Measurements from ENCODE around the gene ARL5A. TPM values are rescaled to one million over a fixed set of nuclear protein-coding genes. Genes with fewer than 3 reads are reported as not detected.

The ARL5A gene
- total RNA-seq, 2 experiments from 2014 or later, result 54.5 to 54.9 TPM

DNA sequence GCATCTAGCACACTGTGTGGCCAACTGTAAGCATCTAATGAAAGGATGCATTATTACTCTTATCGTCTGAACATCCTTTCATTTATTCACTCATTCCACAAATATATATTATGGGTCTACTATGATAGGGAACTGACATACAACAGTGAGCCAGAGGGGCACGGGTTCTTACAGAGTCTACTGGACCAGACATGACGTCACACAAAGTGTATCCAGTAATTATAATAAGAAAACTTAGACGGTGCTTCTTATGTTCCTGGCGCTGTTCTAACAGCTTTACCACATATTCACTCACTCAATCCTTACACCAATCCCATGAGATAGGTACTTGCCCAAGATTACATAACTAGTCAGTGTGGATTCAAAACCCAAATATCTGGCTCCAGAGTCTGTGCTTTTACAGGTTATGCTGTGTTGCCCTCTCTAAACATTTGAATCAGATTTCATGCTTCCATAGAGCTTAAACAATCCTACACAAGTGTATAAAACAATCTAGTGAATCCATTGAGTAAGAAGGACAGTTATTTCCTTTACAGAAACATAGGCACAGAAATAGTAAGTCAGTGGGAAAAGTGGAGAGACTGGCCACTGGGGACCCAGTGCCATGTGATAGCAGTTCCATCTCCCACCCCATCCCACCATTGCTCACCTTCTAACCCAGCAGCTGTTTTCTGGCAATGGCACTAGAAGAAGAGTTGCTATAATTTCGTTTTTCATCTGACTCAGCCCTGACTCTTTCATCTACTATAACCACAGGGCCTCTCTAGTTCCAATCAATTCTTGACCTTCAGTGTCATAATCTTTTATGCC, 24.2 kb upstream of the ARL5A start:
- POLR2A ChIA-PET, result no interaction called here
- DNase-seq, result no peak
- no peak overlapping the region for H3K27ac Mint-ChIP-seq
- CTCF ChIA-PET, result no interaction called here
- H3K4me1 Mint-ChIP-seq (ENCODE audit: low read depth), result no peaks in the 10 kb centered on the region
- no peak overlapping the region for H3K4me3 Mint-ChIP-seq
- no peak for ATAC-seq
- no peaks in the 10 kb centered on the region for H3K9me3 Mint-ChIP-seq (ENCODE audit: insufficient read depth)
- H3K27me3 Mint-ChIP-seq (ENCODE audit: low read depth), result peaks cover 2% of the 10 kb centered on the region
- H3K36me3 Mint-ChIP-seq (ENCODE audit: low read depth), result no peaks in the 10 kb centered on the region

DNA sequence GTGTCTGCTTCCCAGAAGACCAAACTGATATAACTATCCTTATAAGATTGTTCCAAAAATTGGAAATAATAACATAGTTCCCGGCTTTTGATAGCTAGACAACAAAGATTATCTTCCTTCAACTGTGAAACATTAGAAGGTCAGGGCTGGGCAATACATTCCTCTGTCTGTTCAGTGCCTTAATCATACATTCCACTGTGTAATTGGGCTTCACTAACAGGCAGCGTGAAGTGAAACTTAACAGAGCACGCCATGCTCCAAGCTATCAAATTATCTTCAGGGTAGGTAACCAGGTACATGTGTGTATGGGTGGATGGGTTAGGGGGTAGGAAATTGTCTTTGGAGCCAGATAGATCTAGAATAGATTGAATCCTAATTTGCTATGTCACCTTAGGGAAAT, 23.5 kb upstream of the ARL5A start:
- CTCF ChIA-PET, result no interaction called here
- H3K4me3 Mint-ChIP-seq, result no peak overlapping the region
- no peaks in the 10 kb centered on the region for H3K36me3 Mint-ChIP-seq (ENCODE audit: low read depth)
- ATAC-seq (no peak), DNase-seq (no peak)
- H3K4me1 Mint-ChIP-seq (ENCODE audit: low read depth), result no peaks in the 10 kb centered on the region
- H3K27me3 Mint-ChIP-seq (ENCODE audit: low read depth), result peaks cover 2% of the 10 kb centered on the region
- no peaks in the 10 kb centered on the region for H3K9me3 Mint-ChIP-seq (ENCODE audit: insufficient read depth)
- POLR2A ChIA-PET, result no interaction called here
- no peak overlapping the region for H3K27ac Mint-ChIP-seq

DNA sequence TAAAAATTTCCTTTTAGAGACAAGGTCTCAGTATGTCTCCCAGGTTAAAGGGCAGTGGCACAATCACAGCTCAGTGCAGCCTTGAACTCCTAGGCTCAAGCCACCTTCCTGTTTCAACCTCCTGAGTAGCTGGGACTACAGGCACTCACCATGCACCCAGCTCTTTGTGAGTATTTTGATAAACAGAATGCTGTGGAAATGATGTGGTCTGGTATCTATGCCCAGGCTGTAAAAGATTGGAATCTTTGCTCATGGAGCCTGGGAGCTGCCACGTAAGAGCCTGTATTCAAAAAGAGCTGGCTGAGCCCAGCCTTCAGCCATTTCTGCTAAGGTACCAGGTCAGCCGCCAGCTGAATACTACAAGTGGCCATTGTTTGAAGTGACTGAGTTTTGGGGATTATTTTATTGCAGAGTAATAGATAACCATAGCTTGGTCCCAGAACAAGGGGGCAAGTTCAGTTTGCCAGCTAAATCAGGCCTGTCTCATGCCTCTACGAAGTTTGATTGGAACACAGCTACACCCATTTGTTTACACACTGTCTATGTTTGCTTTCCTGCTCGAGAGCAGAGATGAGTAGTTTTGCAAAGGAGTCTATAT, 21.3 kb upstream of the ARL5A start:
- Mint-ChIP-seq H3K36me3 (ENCODE audit: low read depth) (no peaks in the 10 kb centered on the region), H3K27ac (no peak overlapping the region), H3K27me3 (ENCODE audit: low read depth) (peaks cover 2% of the 10 kb centered on the region), H3K9me3 (ENCODE audit: insufficient read depth) (no peaks in the 10 kb centered on the region), H3K4me3 (no peak overlapping the region), H3K4me1 (ENCODE audit: low read depth) (no peaks in the 10 kb centered on the region)
- ChIA-PET CTCF (interaction anchor here (0.9 to 1.7 kb wide), 2 partner anchors 12 to 176 kb away, joined by 3 to 4 read pairs; no protein-coding TSS in a partner anchor), POLR2A (interaction anchor here (1.1 kb wide), 1 partner anchor 21 kb away, joined by 3 read pairs; the partner anchor contains the start of gene ARL5A)
- DNase-seq, result no peak
- no peak for ATAC-seq

DNA sequence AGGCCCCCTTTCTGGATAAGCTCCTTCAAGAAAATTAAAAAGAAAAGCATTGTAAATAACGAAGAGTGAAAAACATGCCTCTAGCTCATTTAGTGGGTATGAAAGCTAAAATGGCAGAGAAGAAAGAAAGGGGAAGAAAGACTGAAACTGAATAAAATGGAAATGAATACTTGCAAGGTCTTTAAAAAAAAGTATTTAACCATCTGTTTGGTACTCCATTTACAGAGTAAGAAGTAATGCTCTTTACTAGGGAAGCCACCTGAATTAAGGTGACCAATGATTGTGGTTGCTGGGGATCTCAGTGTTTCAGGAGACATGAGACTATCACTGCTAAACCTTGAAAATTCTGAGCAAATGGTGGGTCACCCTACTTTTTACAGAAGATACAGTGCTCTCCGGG, 17.7 kb upstream of the ARL5A start:
- no peak overlapping the region for H3K27ac Mint-ChIP-seq
- ChIA-PET POLR2A (no interaction called here), CTCF (interaction anchor here (1.7 kb wide), 1 partner anchor 39 kb away, joined by 3 read pairs; no protein-coding TSS in a partner anchor)
- H3K27me3 Mint-ChIP-seq (ENCODE audit: low read depth), result peaks cover 2% of the 10 kb centered on the region
- H3K4me3 Mint-ChIP-seq, result no peak overlapping the region
- peaks cover 8% of the 10 kb centered on the region for H3K4me1 Mint-ChIP-seq (ENCODE audit: low read depth)
- ATAC-seq (no peak), DNase-seq (no peak)
- no peaks in the 10 kb centered on the region for H3K9me3 Mint-ChIP-seq (ENCODE audit: insufficient read depth)
- no peaks in the 10 kb centered on the region for H3K36me3 Mint-ChIP-seq (ENCODE audit: low read depth)

DNA sequence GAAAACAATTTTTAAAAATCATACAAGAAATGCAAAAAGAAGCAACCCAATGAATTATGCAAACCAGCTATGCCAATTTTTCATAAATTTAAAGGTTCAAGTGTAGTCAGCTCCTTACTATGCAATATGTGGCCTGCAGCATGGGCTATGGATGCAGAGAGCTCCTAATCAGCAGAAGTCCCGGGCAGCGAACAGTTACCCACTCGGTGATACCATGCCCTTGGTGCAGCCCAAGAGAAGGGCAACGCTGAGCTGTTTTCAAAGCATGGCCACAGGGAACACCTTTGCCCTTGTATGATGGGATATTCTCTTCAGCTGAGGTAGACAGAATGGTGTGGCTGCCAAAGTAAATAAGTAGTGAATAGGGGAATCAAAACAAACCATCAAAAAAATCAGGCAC, 17.3 kb upstream of the ARL5A start:
- no peak overlapping the region for H3K27ac Mint-ChIP-seq
- H3K27me3 Mint-ChIP-seq (ENCODE audit: low read depth), result peaks cover 2% of the 10 kb centered on the region
- ATAC-seq (no peak), DNase-seq (no peak)
- H3K9me3 Mint-ChIP-seq (ENCODE audit: insufficient read depth), result no peaks in the 10 kb centered on the region
- H3K4me3 Mint-ChIP-seq, result no peak overlapping the region
- H3K36me3 Mint-ChIP-seq (ENCODE audit: low read depth), result no peaks in the 10 kb centered on the region
- H3K4me1 Mint-ChIP-seq (ENCODE audit: low read depth), result peaks cover 8% of the 10 kb centered on the region
- ChIA-PET CTCF (no interaction called here), POLR2A (no interaction called here)

DNA sequence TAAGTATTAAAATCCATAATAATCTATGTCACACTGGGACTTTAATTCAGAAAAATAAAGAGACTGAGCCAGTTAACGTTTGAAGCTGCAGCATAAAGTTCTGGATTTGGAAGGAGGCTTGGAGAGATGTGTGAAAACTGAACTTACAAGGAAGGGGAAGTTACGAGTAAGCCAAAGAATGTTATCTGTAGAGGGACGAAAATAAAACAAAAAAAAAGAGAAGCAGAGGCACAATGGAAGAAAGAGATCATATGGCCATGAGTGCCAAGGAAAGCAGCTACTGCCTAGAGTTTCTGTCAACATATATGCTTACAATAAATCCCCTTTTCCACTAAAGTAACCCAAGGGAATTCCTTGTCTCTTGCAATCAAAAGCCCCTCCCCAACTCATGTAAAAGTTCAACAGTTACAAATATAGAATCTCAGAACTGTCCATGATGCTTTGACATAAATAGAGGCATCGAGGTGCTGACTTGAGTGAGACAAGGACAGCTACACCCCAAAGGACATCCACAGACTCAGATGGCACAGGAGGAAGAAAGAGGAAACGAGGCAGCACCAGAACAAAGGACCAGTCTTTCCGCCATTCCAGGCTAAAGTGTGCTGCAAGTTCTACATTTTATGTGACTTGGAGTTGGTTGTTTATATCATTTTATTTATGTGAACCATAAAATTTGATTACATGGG, 16.1 kb upstream of the ARL5A start:
- Mint-ChIP-seq H3K36me3 (ENCODE audit: low read depth) (no peaks in the 10 kb centered on the region), H3K27me3 (ENCODE audit: low read depth) (peaks cover 2% of the 10 kb centered on the region), H3K27ac (no peak overlapping the region), H3K4me3 (no peak overlapping the region), H3K9me3 (ENCODE audit: insufficient read depth) (no peaks in the 10 kb centered on the region), H3K4me1 (ENCODE audit: low read depth) (peaks cover 8% of the 10 kb centered on the region)
- ChIA-PET POLR2A (no interaction called here), CTCF (no interaction called here)
- no peak for DNase-seq
- ATAC-seq, result no peak

DNA sequence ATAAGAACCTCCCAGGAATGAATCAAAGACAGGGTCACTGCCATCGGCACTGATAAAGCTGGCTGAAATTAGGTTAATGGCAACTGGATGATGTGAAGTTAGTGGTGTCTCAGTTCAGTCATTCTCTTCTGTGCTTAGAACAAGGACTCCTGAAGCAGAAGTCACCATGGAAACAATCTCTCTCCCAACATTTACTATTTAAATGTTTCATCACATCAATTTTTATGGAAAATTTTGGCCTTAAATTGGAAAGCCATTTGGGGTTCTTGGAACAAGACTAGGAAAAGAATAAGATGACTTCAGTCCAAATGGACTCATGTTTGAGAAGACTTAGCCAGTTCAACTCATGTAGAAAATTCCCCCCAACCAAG, 15.5 kb upstream of the ARL5A start:
- H3K27ac Mint-ChIP-seq, result no peak overlapping the region
- no peaks in the 10 kb centered on the region for H3K36me3 Mint-ChIP-seq (ENCODE audit: low read depth)
- no peak overlapping the region for H3K4me3 Mint-ChIP-seq
- peaks cover 8% of the 10 kb centered on the region for H3K4me1 Mint-ChIP-seq (ENCODE audit: low read depth)
- peaks cover 2% of the 10 kb centered on the region for H3K27me3 Mint-ChIP-seq (ENCODE audit: low read depth)
- ATAC-seq (no peak), DNase-seq (no peak)
- CTCF ChIA-PET, result no interaction called here
- no peaks in the 10 kb centered on the region for H3K9me3 Mint-ChIP-seq (ENCODE audit: insufficient read depth)
- POLR2A ChIA-PET, result no interaction called here

DNA sequence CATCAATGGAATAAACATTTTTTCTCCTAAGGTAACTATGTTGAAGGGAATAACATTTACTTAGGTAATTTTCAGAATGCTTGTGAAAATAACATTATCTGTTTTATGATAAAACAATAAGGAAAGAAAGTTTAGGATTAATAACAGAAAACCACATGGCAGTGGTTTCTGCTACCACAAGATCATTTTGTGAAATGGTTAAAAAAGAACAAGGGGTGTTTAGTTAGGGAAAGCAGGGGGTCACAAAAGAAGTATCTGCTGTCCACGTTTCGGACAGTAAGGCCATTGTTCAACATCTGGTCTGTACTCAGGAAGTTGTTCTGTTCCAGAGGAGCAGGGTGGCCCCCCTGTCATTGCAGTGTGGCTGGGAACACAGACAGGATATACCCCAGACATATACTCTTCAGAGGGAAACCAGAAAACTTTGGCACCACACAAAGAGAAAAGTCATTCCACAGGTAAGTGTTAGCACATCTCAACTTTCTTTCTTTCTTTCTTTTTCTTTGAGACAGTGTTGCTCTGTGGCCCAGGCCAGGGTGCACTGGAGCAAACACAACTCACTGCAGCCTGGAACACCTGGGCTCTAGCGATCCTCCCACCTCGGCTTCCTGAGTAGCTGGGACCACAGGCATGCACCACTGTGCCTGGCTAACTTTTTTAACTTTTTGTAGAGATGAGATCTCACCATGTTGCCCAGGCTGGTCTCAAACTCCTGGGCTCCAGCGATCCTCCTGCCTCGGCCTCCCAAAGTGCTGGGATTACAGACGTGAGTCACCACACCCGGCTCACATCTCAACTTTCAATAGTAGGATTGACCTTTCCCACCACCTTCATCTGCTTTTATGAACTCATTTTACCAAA, 14.8 kb upstream of the ARL5A start:
- ATAC-seq (peak; percentile 30), DNase-seq (no peak)
- H3K4me3 Mint-ChIP-seq, result no peak overlapping the region
- POLR2A ChIA-PET, result no interaction called here
- H3K4me1 Mint-ChIP-seq (ENCODE audit: low read depth), result peaks cover 8% of the 10 kb centered on the region
- H3K9me3 Mint-ChIP-seq (ENCODE audit: insufficient read depth), result no peaks in the 10 kb centered on the region
- no peaks in the 10 kb centered on the region for H3K36me3 Mint-ChIP-seq (ENCODE audit: low read depth)
- no peak overlapping the region for H3K27ac Mint-ChIP-seq
- H3K27me3 Mint-ChIP-seq (ENCODE audit: low read depth), result peaks cover 2% of the 10 kb centered on the region
- CTCF ChIA-PET, result no interaction called here

DNA sequence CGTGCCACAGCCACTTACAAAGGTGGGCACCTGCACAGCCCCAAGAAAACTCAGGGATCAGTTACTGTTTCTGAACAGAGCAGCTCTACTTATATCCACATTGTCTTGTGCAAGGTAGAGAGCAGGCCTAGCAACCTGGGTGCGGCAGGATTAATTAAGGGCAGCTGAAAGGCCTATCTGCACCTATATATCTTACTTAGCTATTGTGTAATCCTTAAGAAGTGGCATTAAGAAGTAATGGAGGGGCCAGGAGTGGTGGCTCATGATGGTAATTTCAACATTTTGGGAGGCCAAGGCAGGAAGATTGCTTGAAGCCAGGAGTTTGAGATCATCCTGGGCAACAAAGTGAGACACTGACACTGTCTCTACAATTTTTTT, 12.8 kb upstream of the ARL5A start:
- ATAC-seq (no peak), DNase-seq (no peak)
- H3K9me3 Mint-ChIP-seq (ENCODE audit: insufficient read depth), result no peaks in the 10 kb centered on the region
- H3K4me3 Mint-ChIP-seq, result no peak overlapping the region
- no peak overlapping the region for H3K27ac Mint-ChIP-seq
- H3K36me3 Mint-ChIP-seq (ENCODE audit: low read depth), result no peaks in the 10 kb centered on the region
- POLR2A ChIA-PET, result no interaction called here
- CTCF ChIA-PET, result interaction anchor here (0.7 kb wide), 1 partner anchor 184 kb away, joined by 4 read pairs; no protein-coding TSS in a partner anchor
- H3K27me3 Mint-ChIP-seq (ENCODE audit: low read depth), result peaks cover 2% of the 10 kb centered on the region
- peaks cover 8% of the 10 kb centered on the region for H3K4me1 Mint-ChIP-seq (ENCODE audit: low read depth)

DNA sequence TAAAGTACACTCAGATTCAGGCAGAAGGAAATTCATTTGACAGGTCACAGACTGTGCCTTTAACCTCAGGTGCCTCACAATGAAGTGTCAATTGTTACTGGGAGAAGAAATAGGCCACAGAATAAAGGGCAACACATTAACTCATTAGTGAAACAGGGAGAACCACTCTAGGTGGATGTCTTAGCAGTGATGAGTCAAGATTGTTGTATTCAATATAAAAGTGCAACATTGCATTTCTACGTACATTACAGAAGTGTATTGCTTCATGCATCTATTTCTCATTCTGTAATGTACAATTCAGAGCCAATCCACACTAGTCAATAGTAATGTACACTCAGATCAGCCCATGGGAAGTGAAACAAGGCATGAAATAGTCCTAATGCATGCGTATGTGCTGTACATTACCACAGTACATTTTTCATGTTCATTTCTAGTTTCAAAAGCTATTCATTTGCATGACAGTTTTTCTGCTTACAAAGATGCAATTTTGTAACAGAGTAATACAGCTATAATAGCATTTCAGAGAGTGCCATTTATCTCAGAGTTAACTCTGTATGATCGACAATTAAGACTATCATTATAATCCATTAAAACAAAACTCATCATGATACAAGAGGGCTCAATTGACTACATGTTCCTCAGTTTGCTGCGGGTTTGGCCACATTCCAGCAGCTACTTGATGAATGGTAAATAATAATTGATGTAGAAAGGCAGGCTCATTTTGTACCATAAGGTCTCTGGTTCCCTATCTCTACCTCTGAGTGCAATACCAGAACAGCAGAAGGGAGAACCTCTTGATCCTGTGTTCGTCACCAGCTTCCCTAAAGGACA, 12.2 kb upstream of the ARL5A start:
- POLR2A ChIA-PET, result no interaction called here
- CTCF ChIA-PET, result interaction anchor here (0.7 kb wide), 1 partner anchor 185 kb away, joined by 4 read pairs; no protein-coding TSS in a partner anchor
- H3K27me3 Mint-ChIP-seq (ENCODE audit: low read depth), result peaks cover under 1% of the 10 kb centered on the region
- no peaks in the 10 kb centered on the region for H3K9me3 Mint-ChIP-seq (ENCODE audit: insufficient read depth)
- ATAC-seq (no peak), DNase-seq (no peak)
- peaks cover 8% of the 10 kb centered on the region for H3K4me1 Mint-ChIP-seq (ENCODE audit: low read depth)
- H3K27ac Mint-ChIP-seq, result no peak overlapping the region
- no peak overlapping the region for H3K4me3 Mint-ChIP-seq
- no peaks in the 10 kb centered on the region for H3K36me3 Mint-ChIP-seq (ENCODE audit: low read depth)

DNA sequence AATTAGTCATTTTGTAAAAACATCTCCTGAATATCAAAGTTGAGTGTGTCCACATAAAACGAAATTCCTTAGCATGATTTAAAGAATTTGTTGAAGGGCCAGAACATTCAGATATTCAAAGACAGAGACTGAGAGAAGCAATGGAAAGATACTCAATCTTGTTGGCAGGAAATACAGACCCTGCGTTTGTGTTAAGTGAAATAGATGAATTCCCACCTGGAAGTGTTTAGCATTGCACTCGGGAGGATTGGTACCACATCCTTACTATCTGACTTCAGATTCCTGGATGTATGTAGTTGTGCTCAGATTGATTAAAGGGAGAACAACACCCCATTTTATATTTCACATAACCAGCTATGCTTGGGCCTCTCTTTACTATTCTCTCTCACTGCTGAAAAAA, 9.7 kb upstream of the ARL5A start:
- no peak for ATAC-seq
- no peak for DNase-seq
- CTCF ChIA-PET, result interaction anchor here (1.1 to 1.5 kb wide), 2 partner anchors 12 to 18 kb away, joined by 3 read pairs; no protein-coding TSS in a partner anchor
- POLR2A ChIA-PET, result no interaction called here
- no peaks in the 10 kb centered on the region for H3K36me3 Mint-ChIP-seq (ENCODE audit: low read depth)
- H3K27me3 Mint-ChIP-seq (ENCODE audit: low read depth), result peaks cover 2% of the 10 kb centered on the region
- no peak overlapping the region for H3K4me3 Mint-ChIP-seq
- H3K9me3 Mint-ChIP-seq (ENCODE audit: insufficient read depth), result no peaks in the 10 kb centered on the region
- peaks cover 4% of the 10 kb centered on the region for H3K4me1 Mint-ChIP-seq (ENCODE audit: low read depth)
- H3K27ac Mint-ChIP-seq, result no peak overlapping the region

Measured in activated CD8-positive, alpha-beta T cell treated with anti-CD3 and anti-CD28 coated beads, Interleukin-2, amount 10 ng/mL, durations not matched to agents 7 days and 5 days (primary cell).